KMS-11 (cell line): ENCODE data around the gene XPR1.

ENCODE experiments used
- H2AFZ ChIP-seq: fragments of 200-600 bp; sonication (generic); 2 replicates; pipeline ENCODE4 v1.6.1; 2016; ENCODE audit warnings: antibody characterized with exemption, mixed run types, low read depth
- H3K27ac ChIP-seq: fragments of 200-600 bp; sonication (generic); 2 replicates; pipeline ENCODE4 v1.6.1; 2016; ENCODE audit warnings: mild to moderate bottlenecking, mixed run types
- H3K27me3 ChIP-seq: fragments of 200-600 bp; sonication (generic); 2 replicates; pipeline ENCODE4 v1.6.1; 2017; ENCODE audit warnings: mild to moderate bottlenecking, low read depth, mixed run types, moderate library complexity; ENCODE audit not compliant: insufficient read depth
- H3K36me3 ChIP-seq: fragments of 200-600 bp; sonication (generic); 2 replicates; pipeline ENCODE4 v1.6.1; 2017; ENCODE audit warnings: mild to moderate bottlenecking, mixed run types; ENCODE audit not compliant: insufficient read depth
- H3K4me1 ChIP-seq: fragments of 200-600 bp; sonication (generic); 2 replicates; pipeline ENCODE4 v1.6.1; 2016; ENCODE audit warnings: mild to moderate bottlenecking, low read depth, mixed run types; ENCODE audit not compliant: poor library complexity, severe bottlenecking
- H3K4me2 ChIP-seq: fragments of 200-600 bp; sonication (generic); 2 replicates; pipeline ENCODE4 v1.7.0; 2016; ENCODE audit warnings: mild to moderate bottlenecking, mixed run types
- H3K4me3 ChIP-seq: fragments of 200-600 bp; sonication (generic); IDR thresholded peaks from 2 replicates; pipeline ENCODE4 v1.6.1; 2017; ENCODE audit warnings: low read depth, low read length, mixed read lengths; ENCODE audit not compliant: insufficient read depth
- H3K79me2 ChIP-seq: fragments of 200-600 bp; sonication (generic); 2 replicates; pipeline ENCODE4 v1.6.1; 2016; ENCODE audit warnings: low read depth, mixed run types; ENCODE audit not compliant: insufficient read depth
- H3K9ac ChIP-seq: fragments of 200-600 bp; sonication (generic); 2 replicates; pipeline ENCODE4 v1.6.1; 2016; ENCODE audit warnings: mild to moderate bottlenecking, mixed run types
- H4K20me1 ChIP-seq: fragments of 200-600 bp; sonication (generic); 2 replicates; pipeline ENCODE4 v1.6.1; 2016; ENCODE audit warnings: mild to moderate bottlenecking, mixed run types; ENCODE audit not compliant: insufficient read depth
- CTCF ChIP-seq: fragments of 200-600 bp; sonication (generic); conservative IDR thresholded peaks from 2 replicates; pipeline ENCODE4 v1.6.1; 2017; ENCODE audit warnings: low read depth, mild to moderate bottlenecking, antibody characterized with exemption, low read length, moderate library complexity, mixed read lengths

The XPR1 gene

GRCh38 chr1:180921891-180922630 lies 290.2 kb downstream of the XPR1 start:
- Histone ChIP-seq H4K20me1 (no peaks in the 10 kb centered on the region), H3K27ac (no peak overlapping the region), H3K27me3 (no peaks in the 10 kb centered on the region), H3K36me3 (no peaks in the 10 kb centered on the region), H3K4me1 (no peaks in the 10 kb centered on the region), H3K9ac (no peak overlapping the region), H3K4me3 (no peak overlapping the region), H2AFZ (no peak overlapping the region), H3K4me2 (no peak overlapping the region), H3K79me2 (no peaks in the 10 kb centered on the region)
- no peak for TF ChIP-seq CTCF

- Histone ChIP-seq H3K4me2 (no peak overlapping the region), H4K20me1 (no peaks in the 10 kb centered on the region), H3K27ac (no peak overlapping the region), H3K27me3 (no peaks in the 10 kb centered on the region), H2AFZ (no peak overlapping the region), H3K4me3 (no peak overlapping the region), H3K9ac (no peak overlapping the region), H3K4me1 (no peaks in the 10 kb centered on the region), H3K36me3 (no peaks in the 10 kb centered on the region), H3K79me2 (no peaks in the 10 kb centered on the region)
- TF ChIP-seq CTCF = no peak
Measured at GRCh38 chr1:180922631-180923015, 290.8 kb downstream of the XPR1 start.

GRCh38 chr1:180923021-180923841 lies 291.4 kb downstream of the XPR1 start:
- no peak overlapping the region for H3K4me3 ChIP-seq
- H3K79me2 ChIP-seq = no peaks in the 10 kb centered on the region
- H4K20me1 ChIP-seq = no peaks in the 10 kb centered on the region
- H3K27ac ChIP-seq = no peak overlapping the region
- H3K4me2 ChIP-seq = no peak overlapping the region
- H3K36me3 ChIP-seq = no peaks in the 10 kb centered on the region
- no peak for TF ChIP-seq CTCF
- H3K4me1 ChIP-seq = no peaks in the 10 kb centered on the region
- H2AFZ ChIP-seq = no peak overlapping the region
- no peaks in the 10 kb centered on the region for H3K27me3 ChIP-seq
- H3K9ac ChIP-seq = no peak overlapping the region

- H3K79me2 ChIP-seq = no peaks in the 10 kb centered on the region
- no peak for TF ChIP-seq CTCF
- H3K4me2 ChIP-seq = no peak overlapping the region
- H3K27me3 ChIP-seq = no peaks in the 10 kb centered on the region
- H3K27ac ChIP-seq = no peak overlapping the region
- no peaks in the 10 kb centered on the region for H4K20me1 ChIP-seq
- H3K4me1 ChIP-seq = no peaks in the 10 kb centered on the region
- H2AFZ ChIP-seq = no peak overlapping the region
- H3K4me3 ChIP-seq = no peak overlapping the region
- H3K9ac ChIP-seq = no peak overlapping the region
- H3K36me3 ChIP-seq = no peaks in the 10 kb centered on the region
Measured at GRCh38 chr1:180923887-180924286, 292.1 kb downstream of the XPR1 start.
